HG03571 (cell line): ENCODE data around the gene CALN1.

ENCODE experiments used
- ATAC-seq: cut with Tn5 transposase; IDR thresholded peaks from one replicate; pipeline ENCODE4 v1.9.1; 2021; ENCODE audit not compliant: unreplicated experiment

The CALN1 gene

GRCh38 chr7:72326811-72327210, 85.3 kb downstream of the CALN1 start:
- ATAC-seq, result no peak

- no peak for ATAC-seq
Measured at GRCh38 chr7:72326365-72326764, 85.8 kb downstream of the CALN1 start.

GRCh38 chr7:72325561-72325960, 86.6 kb downstream of the CALN1 start:
- no peak for ATAC-seq

- no peak for ATAC-seq
Measured at GRCh38 chr7:72321637-72322036, 90.5 kb downstream of the CALN1 start.

- ATAC-seq, result no peak
Measured at GRCh38 chr7:72321081-72321480, 91.1 kb downstream of the CALN1 start.

GRCh38 chr7:72317341-72317740, 94.8 kb downstream of the CALN1 start:
- ATAC-seq, result no peak

GRCh38 chr7:72316148-72316547, 96.0 kb downstream of the CALN1 start:
- no peak for ATAC-seq

GRCh38 chr7:72313906-72314305, 98.2 kb downstream of the CALN1 start:
- no peak for ATAC-seq

GRCh38 chr7:72310301-72310700, 101.8 kb downstream of the CALN1 start:
- no peak for ATAC-seq

GRCh38 chr7:72309476-72309875, 102.7 kb downstream of the CALN1 start:
- no peak for ATAC-seq

- no peak for ATAC-seq
Measured at GRCh38 chr7:72308986-72309385, 103.2 kb downstream of the CALN1 start.

GRCh38 chr7:72307566-72307965, 104.6 kb downstream of the CALN1 start:
- ATAC-seq, result no peak

- no peak for ATAC-seq
Measured at GRCh38 chr7:72298912-72299311, 113.2 kb downstream of the CALN1 start.

- ATAC-seq, result no peak
Measured at GRCh38 chr7:72298091-72298490, 114.0 kb downstream of the CALN1 start.

- ATAC-seq, result no peak
Measured at GRCh38 chr7:72297636-72298035, 114.5 kb downstream of the CALN1 start.

GRCh38 chr7:72292794-72293193, 119.3 kb downstream of the CALN1 start:
- no peak for ATAC-seq

GRCh38 chr7:72292118-72292517, 120.0 kb downstream of the CALN1 start:
- no peak for ATAC-seq

- no peak for ATAC-seq
Measured at GRCh38 chr7:72286519-72286918, 125.6 kb downstream of the CALN1 start.

- no peak for ATAC-seq
Measured at GRCh38 chr7:72283309-72283708, 128.8 kb downstream of the CALN1 start.

GRCh38 chr7:72281308-72281707, 130.8 kb downstream of the CALN1 start:
- ATAC-seq, result no peak

- no peak for ATAC-seq
Measured at GRCh38 chr7:72279203-72279602, 132.9 kb downstream of the CALN1 start.

- no peak for ATAC-seq
Measured at GRCh38 chr7:72278550-72278949, 133.6 kb downstream of the CALN1 start.

GRCh38 chr7:72275382-72276070, 136.6 kb downstream of the CALN1 start:
- ATAC-seq, result no peak
